ENCODE results near the gene TNMD. TPM values are rescaled to one million over a fixed set of nuclear protein-coding genes. Genes with fewer than 3 reads are reported as not detected.

The TNMD gene
- total RNA-seq, 2 experiments from 2014 or later, result not detected

DNA sequence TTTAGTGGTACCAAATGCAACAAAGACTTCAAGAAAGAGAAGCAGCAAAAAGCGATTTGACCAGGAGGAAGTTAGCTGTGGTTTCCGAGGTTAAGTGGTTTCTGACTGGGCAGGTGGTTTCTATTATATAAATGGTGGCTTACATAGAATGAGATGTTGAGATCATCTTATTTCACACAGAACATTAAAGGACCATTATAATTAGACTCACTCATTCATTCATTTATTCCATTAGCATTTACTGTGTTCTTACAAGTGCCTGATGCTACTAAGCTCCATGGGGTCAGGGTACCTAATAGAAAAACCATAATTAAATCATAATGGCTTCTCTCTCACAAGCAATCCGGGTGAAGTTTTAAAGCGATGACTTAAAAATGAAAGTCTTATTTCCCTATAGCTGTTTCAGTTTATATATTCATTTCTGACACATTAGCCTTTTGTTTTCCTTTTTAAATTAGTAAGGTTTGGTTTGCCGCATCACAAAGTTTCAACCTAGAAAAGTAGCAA is 41.3 kb downstream of the TNMD start:
- H3K4me3 Mint-ChIP-seq, result no peak overlapping the region
- no peaks in the 10 kb centered on the region for H3K36me3 Mint-ChIP-seq
- no peak overlapping the region for H3K27ac Mint-ChIP-seq
- no peaks in the 10 kb centered on the region for H3K9me3 Mint-ChIP-seq
- peaks cover 9% of the 10 kb centered on the region for H3K4me1 Mint-ChIP-seq
- DNase-seq, result peak; percentile 2
- peaks cover 3% of the 10 kb centered on the region for H3K27me3 Mint-ChIP-seq

GRCh38 chrX:100635040-100635439 is 50.3 kb downstream of the TNMD start:
- no peaks in the 10 kb centered on the region for H3K9me3 Mint-ChIP-seq
- H3K27me3 Mint-ChIP-seq, result peaks cover 7% of the 10 kb centered on the region
- no peak overlapping the region for H3K4me3 Mint-ChIP-seq
- H3K27ac Mint-ChIP-seq, result no peak overlapping the region
- no peak for DNase-seq
- peaks cover 2% of the 10 kb centered on the region for H3K4me1 Mint-ChIP-seq
- no peaks in the 10 kb centered on the region for H3K36me3 Mint-ChIP-seq

DNA sequence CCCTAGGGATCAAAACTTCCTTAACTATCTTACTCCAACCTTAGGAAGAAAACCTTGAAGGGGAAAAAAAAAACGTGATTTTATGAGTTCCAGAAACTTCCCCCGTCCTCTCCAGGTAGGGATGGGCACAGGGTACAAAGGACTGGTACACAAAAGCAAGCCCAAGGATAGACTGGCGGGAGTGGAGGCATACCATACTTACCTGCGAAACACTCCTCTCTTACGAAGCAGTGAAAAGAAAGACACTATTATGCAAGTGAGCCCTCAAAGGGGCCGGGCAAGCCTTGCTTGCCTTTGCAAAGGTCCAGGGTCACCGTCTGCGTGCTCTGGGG is 51.2 kb downstream of the TNMD start:
- no peaks in the 10 kb centered on the region for H3K9me3 Mint-ChIP-seq
- H3K36me3 Mint-ChIP-seq, result no peaks in the 10 kb centered on the region
- H3K27ac Mint-ChIP-seq, result no peak overlapping the region
- H3K27me3 Mint-ChIP-seq, result peaks cover 7% of the 10 kb centered on the region
- peak overlapping the region; percentile 84 for H3K4me3 Mint-ChIP-seq
- no peak for DNase-seq
- H3K4me1 Mint-ChIP-seq, result peaks cover 2% of the 10 kb centered on the region

- DNase-seq, result peak; percentile 69
- H3K27me3 Mint-ChIP-seq, result peaks cover 7% of the 10 kb centered on the region
- H3K4me3 Mint-ChIP-seq, result peak within 1 kb of the TSS; percentile 84
- peaks cover 2% of the 10 kb centered on the region for H3K4me1 Mint-ChIP-seq
- no peaks in the 10 kb centered on the region for H3K9me3 Mint-ChIP-seq
- no peaks in the 10 kb centered on the region for H3K36me3 Mint-ChIP-seq
- peak within 1 kb of the TSS; percentile 72 for H3K27ac Mint-ChIP-seq
Observed at GRCh38 chrX:100636321-100636991, 51.7 kb downstream of the TNMD start, which contains the start of gene TSPAN6. TSPAN6 (minus strand) TSS chrX:100636806; CDS start chrX:100636694, 112 bp downstream.

DNA sequence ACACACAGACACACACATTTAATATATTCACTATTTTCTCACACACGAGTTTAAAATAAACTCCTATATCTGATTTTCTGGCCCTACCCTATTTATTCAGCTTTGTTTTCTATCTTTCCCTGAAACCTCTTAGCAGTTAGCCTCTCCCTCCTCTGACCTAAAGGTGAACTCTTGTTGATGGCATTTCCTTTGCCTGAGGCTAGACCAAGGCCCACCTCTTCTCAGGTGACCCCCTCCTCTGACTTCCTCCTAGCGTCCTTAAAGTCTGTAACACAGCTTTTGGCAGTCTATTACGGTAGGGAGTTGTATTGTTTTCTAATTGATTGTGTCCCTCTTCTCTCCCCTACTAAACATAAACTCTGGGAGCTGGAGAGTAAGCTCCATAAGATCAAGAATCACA is 57.6 kb downstream of the TNMD start:
- Mint-ChIP-seq H3K9me3 (no peaks in the 10 kb centered on the region), H3K4me3 (no peak overlapping the region), H3K27me3 (peaks cover 17% of the 10 kb centered on the region), H3K36me3 (no peaks in the 10 kb centered on the region), H3K27ac (no peak overlapping the region), H3K4me1 (no peaks in the 10 kb centered on the region)
- DNase-seq, result no peak

- Mint-ChIP-seq H3K27me3 (peaks cover 17% of the 10 kb centered on the region), H3K27ac (no peak overlapping the region)
- no peak for DNase-seq
Observed at GRCh38 chrX:100643212-100643611, 58.5 kb downstream of the TNMD start.

GRCh38 chrX:100643956-100644860 is 59.5 kb downstream of the TNMD start, which contains the start of gene SRPX2:
SRPX2 (plus strand) TSS chrX:100644199; CDS start chrX:100646323, 2,124 bp downstream.
- Mint-ChIP-seq H3K4me1 (no peaks in the 10 kb centered on the region), H3K27ac (no peak within 1 kb of the TSS), H3K9me3 (no peaks in the 10 kb centered on the region), H3K36me3 (no peaks in the 10 kb centered on the region), H3K4me3 (no peak within 1 kb of the TSS), H3K27me3 (peaks cover 17% of the 10 kb centered on the region)
- no peak for DNase-seq

More at GRCh38 chrX:100643212-100643611, 58.5 kb downstream of the TNMD start:
- H3K9me3 Mint-ChIP-seq, result no peaks in the 10 kb centered on the region
- H3K36me3 Mint-ChIP-seq, result no peaks in the 10 kb centered on the region
- no peak overlapping the region for H3K4me3 Mint-ChIP-seq
- no peaks in the 10 kb centered on the region for H3K4me1 Mint-ChIP-seq

GRCh38 chrX:100645106-100645505 is 60.4 kb downstream of the TNMD start:
- no peaks in the 10 kb centered on the region for H3K9me3 Mint-ChIP-seq
- H3K27ac Mint-ChIP-seq, result no peak overlapping the region
- no peaks in the 10 kb centered on the region for H3K4me1 Mint-ChIP-seq
- DNase-seq, result no peak
- H3K36me3 Mint-ChIP-seq, result no peaks in the 10 kb centered on the region
- no peak overlapping the region for H3K4me3 Mint-ChIP-seq
- H3K27me3 Mint-ChIP-seq, result peaks cover 17% of the 10 kb centered on the region

DNA sequence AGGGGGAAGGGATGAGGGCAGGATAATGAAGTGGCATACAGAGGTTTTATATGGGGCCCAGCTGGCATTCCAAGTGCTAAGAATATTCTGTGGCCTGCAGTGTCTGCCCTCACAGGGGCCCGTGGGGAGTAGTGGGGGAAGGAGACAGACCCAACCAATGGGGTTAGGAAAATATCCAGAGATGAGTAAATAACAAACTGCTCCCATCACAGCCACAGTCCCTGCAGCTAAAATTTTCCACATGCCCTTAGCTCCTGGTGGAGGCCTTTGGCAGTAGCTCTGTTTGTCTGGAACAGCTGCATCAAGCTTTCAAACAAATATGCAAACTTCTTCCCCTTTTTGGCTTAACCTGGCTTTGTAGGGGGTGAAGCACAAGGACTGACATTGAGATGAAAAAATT is 62.4 kb downstream of the TNMD start:
- no peak for DNase-seq
- no peak overlapping the region for H3K4me3 Mint-ChIP-seq
- no peaks in the 10 kb centered on the region for H3K9me3 Mint-ChIP-seq
- no peaks in the 10 kb centered on the region for H3K4me1 Mint-ChIP-seq
- H3K36me3 Mint-ChIP-seq, result no peaks in the 10 kb centered on the region
- H3K27me3 Mint-ChIP-seq, result peaks cover 21% of the 10 kb centered on the region
- H3K27ac Mint-ChIP-seq, result no peak overlapping the region

DNA sequence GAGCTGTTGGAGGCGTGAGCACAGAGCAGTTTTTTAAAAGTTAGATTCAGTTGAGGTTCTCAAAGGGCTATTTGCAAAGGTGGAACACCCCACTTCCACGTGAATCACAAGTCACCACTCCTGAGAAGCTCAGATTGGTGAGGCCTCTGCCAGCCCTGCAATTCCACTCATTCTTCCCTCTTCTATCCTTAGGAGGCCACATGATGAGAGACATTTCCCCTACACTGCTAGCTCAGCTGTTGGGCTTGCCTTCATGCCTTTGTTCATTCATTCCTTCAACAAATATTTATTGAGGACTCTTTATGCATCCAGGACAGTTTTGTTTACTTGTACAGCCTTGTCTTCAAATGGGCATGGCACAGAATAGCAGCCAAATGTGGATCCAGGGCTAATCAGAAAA is 63.0 kb downstream of the TNMD start:
- H3K4me3 Mint-ChIP-seq, result no peak overlapping the region
- peaks cover 17% of the 10 kb centered on the region for H3K27me3 Mint-ChIP-seq
- no peak for DNase-seq
- no peaks in the 10 kb centered on the region for H3K4me1 Mint-ChIP-seq
- H3K36me3 Mint-ChIP-seq, result no peaks in the 10 kb centered on the region
- no peak overlapping the region for H3K27ac Mint-ChIP-seq
- H3K9me3 Mint-ChIP-seq, result no peaks in the 10 kb centered on the region

DNA sequence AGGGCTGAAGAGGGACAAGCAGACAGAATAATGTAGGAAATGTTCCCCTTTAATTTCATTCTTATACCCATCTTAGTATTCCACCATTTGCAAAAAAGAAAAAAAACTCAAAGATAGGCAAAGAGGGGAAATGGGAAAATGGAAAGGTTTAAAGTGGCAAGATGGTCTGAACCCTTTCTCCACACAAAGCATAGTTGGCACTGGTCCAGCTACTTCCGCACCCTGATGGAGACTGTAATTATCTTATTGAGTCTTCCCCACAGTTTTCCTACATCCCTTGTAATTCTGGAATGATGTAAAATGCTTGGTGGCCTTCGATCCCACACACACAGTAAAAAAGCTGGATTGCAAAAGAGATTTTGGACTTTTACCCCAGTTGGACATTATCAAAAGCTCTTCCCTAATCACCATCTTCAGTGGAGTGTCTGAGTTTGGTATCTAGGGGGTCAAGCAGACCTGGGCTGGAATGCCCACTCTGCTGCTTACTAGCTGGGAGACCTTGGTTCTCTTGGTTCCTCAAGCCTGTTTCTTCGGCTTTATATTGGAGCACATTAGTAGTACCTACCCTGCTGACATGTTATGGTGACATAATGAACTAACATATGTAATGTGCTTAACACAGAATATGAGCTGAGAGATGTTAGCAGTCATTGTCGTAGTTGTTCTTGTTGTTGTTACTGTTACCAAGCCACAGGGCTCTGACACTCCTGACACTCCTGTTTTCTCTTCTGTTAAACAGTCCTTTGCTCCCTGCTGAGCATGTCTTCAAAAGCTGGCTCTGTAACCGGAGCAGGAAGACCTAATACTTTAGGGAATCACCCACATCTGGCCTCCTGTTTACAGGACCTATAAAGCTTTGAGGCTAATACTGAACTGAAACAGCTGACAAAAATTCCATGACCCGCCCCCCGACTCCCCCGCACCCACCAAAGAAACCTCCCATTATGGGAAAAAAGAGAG is 64.0 kb downstream of the TNMD start:
- peaks cover 17% of the 10 kb centered on the region for H3K27me3 Mint-ChIP-seq
- no peak for DNase-seq
- no peak overlapping the region for H3K4me3 Mint-ChIP-seq
- no peaks in the 10 kb centered on the region for H3K36me3 Mint-ChIP-seq
- no peak overlapping the region for H3K27ac Mint-ChIP-seq
- H3K9me3 Mint-ChIP-seq, result no peaks in the 10 kb centered on the region
- H3K4me1 Mint-ChIP-seq, result no peaks in the 10 kb centered on the region

Other genes starting within 250 kb of the TNMD start
- gene PCDH19, start 174.7 kb upstream of the TNMD start, total RNA-seq, result not detected
- under 1 TPM; 0.43 to 0.52 TPM for gene TSPAN6, start 51.9 kb downstream of the TNMD start, total RNA-seq
- gene SRPX2, start 59.3 kb downstream of the TNMD start, total RNA-seq, result not detected
- not detected for gene SYTL4, start 147.2 kb downstream of the TNMD start, total RNA-seq
- 10 to 100 TPM; 57.6 to 59.5 TPM for gene CSTF2, start 235.5 kb downstream of the TNMD start, total RNA-seq

Data from activated naive CD8-positive, alpha-beta T cell treated with anti-CD3 and anti-CD28 coated beads for 36 hours (primary cell).